HG03521 (cell line): ENCODE results near the gene SERTAD2.

Experiments
- ATAC-seq: cut with Tn5 transposase; IDR thresholded peaks from one replicate; pipeline ENCODE4 v1.9.1; 2021; ENCODE audit warnings: mild to moderate bottlenecking, moderate library complexity; ENCODE audit not compliant: unreplicated experiment

SERTAD2 gene

DNA sequence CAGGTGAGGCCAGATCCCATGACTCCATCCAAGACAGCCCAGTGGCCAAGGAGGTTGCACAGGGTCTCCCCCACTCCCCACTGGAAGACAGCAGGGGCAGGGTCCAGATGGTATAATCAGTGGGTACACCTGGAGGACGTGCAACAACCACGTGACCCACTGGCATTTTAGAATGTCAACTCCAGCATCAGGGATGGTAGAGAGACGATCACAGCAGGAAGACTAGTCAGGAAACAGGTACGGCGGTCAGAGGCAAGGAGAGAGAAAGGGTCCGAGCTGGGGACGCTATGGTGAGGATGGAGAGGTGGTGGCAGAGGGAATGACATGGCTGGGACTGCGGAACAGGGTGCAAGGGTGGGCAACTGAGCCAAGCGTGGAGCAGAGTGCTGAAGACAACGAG, 23.0 kb downstream of the SERTAD2 start:
- no peak for ATAC-seq

DNA sequence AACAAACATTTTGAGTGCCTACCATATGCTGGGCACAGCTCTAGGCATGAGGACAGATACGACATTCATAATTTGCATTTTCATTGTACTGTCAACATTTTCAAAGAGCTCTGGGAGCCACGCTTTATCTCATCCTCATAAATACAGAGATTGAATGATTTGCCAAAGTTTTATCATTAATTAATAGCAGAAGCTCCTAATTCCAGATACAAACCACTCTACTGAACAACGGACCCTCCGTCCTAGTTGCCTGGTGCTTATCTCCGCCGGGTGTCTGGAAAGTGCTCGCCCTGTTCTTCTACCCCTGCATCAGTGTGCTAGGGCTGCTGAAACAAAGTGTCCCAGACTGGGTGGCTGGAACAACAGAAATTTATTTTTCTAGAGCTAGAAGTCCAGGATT, 23.8 kb downstream of the SERTAD2 start:
- ATAC-seq = no peak

DNA sequence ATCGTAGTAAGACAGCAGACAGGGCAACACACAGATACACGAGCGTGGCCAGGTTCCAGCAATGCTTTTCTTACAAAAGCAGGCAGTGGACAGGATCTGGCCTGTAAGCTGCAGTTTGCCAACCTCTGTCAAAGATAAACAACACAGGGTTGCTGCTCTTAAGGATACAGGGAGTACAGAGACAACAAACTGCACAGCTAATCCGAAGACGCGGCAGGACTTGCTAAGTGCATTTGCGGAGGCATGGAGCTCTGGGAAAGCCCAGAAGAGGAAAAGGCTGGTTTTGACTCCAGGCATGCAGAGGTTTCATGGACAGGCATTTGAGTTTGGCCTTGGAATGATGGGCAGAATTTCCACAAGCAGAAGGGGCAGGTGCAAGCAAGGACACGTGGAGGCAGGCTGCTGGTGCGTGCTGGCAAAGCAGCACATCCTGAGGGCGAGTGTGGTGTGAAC, 24.4 kb downstream of the SERTAD2 start:
- ATAC-seq = no peak

DNA sequence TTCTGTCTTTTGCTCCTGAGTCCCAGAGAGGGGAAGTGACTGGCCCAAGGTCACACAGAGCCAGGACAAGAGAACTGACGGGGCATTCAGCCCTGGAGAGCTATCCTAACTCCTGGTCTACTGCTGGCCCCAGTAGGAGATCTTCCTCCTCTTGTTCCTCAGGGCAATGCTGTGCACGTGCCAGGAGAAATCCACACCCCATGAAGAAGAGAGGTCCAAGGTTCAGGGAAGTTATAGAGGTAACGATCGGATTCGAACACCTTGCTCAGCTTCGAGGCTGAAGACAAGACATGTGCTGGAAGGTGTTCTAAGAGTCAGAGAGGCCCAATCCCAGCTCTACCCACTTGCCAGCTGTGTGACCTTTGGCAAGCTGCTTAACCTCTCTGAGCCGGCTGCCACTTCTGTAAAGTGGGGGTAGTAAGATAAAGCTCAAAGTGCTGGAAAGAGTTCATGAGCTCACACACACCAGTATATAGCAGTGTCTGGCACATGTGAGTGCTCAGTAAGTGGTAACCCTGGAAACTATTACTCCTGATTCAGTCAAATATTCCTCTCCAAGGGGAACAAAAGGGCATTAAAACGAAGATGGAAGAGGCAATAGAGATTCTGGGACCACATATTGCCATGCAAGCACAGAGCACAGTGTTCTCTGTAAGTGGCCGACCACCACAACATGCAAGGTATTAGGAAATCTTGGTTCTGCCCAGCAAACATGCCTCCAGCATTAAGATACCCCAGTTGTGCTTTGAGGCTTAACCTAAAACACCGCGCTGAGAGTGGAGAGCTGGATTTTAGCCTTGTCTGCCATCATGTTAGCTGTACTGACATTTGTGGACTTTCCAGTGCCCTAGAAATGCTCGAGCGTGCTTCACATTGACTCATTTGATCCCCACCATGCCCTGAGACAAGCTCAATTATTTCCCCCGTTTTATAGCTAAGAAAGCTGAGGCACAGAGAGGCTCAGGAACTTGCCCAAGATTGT, 25.6 kb downstream of the SERTAD2 start:
- no peak for ATAC-seq

DNA sequence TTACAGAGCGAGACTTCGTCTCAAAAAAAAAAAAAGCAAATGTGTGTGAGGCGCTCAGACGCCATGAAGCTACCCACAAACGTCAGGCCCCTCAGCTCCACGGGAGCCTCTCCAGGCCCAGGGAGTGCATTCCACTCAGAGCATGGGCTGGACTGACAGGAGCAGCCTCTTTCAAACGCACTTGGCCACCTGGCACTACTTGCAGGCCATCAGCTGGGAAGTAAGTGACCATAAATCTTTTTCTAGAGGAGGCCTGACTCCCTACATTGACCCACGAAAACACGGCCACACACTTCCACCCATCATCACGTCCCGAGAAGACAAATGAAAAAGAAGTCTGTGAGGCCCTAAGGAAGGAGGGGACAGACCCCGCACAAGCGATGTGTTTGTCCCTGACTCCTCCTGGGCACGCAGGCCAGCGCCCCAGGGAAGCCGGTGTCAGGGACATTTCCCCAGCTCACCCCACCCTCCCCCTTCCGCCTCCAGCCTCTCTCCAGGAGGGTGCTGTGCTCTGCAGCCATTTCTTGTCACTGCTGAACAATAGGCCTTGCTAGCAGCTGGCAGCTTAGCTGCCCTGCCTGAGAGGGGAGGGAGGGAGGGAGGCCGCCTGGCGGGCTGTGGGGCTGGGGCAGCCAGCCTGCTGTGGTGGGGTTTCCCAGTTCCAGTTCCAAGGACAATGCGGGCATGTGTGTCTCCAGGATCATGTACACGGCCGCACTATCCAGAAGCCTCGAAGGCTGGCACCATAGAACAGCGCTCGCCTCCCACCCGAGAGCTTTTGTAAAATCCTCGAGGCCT, 26.6 kb downstream of the SERTAD2 start:
- no peak for ATAC-seq

DNA sequence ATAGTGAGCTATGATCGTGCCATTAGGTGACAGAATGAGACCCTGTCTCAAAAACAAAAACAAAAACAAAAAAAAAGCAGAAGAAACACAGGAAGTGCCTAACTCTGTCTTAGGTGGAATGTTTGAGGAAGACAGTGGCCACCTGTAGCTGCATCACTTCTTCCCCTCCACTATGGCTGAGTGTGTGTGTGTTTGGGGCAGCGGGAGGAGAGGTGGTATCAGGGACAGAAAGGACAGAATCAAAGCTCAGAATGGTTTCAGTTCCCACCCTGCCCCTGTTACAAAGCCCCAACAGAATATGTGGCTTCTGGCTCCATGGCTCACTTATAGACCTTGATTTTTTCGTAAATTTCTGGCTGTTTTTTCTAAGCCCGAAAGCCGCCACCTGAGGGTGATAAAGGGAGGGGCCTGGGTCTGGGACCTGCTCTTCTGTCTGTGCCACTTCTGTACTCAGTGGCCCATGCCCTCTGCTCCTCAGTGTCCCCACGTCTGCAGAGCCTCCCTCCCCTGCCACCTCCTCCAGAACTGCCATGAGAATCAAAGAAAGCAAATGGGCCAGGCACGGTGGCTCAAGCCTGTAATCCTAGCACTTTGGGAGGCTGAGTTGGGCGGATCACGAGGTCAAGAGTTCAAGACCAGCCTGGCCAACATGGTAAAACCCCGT, 27.4 kb downstream of the SERTAD2 start:
- no peak for ATAC-seq

DNA sequence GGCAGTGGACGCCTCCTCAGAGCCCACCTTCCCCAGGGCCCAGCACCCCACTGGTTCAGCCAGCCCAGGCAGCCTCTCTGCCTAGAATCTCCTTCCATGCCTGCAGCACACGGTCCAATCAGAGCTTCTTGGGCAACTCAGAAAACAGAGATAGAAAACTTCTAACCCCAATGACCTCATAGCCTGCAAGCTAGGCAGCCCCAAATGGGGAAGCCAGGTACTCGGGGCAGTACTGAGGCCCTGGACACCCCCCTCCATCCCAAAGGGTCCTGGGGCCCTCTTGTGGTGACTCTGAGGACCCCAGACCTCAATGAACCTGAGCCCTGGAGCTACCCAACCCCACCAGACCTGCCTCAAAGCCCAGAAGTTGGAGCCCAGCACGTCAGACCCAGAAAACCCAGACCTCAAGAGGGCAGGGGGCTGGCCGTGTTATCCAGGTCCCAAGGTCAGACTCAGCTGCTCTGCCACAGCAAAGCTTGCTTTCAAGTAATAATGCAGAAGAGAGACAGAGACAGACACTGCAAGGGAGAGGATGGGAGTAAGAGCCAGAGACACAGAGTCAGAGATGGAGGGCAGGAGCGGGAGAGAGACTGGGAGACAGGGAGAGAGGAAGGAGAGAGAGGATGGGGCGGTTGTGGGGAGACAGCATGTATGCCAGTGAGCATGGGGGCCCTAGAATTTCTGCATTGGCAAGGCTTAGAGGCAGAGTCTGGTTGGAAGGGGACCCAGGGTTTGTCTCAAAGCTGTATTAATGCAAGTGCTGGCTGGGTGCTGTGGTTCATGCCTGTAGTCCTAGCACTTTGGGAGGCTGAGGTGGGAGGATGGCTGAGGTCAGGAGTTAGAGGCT, 28.2 kb downstream of the SERTAD2 start:
- no peak for ATAC-seq

DNA sequence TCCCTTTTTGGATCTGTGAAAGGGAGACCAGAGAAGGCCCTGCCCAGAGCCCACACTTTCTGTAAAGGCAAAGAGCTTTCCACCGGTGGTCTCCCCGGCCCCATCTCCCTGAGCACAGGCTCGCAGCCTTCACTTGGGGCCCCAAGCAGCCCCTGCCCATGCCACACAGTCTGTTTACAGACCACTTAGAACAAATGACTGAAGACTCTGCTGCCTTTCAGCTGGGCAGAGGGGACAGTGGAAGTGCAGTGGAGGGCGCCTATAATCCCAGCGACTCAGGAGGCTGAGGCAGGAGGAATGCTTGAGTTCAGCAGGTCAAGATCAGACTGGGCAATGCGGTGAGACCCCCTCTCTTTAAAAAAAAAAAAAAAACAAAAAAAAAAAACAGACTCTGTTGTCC, 28.9 kb downstream of the SERTAD2 start:
- no peak for ATAC-seq

DNA sequence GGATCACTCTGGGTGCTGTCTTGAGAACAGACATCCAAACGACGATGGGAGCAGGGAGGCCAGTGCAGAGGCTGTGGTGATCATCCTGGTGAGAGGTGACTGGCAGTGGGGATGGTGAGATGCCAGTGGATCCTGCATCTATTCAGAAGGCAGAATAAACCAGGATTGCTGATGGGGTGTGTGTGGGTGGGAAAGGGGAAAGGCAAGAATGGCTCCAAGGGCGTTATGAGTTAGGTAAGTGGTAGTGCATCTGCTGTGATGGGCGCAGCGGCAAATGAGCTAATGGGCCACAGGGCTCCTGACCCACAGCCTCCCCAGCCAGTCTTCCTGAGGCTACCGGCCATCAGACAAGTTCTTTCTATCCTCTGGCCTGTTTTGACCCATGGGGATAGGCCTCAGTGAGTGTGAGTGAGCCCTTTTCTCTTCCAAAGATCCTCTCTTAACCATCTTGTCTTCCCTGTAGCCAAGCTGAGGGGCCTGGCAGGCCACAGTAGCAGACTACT, 29.6 kb downstream of the SERTAD2 start:
- ATAC-seq = no peak

DNA sequence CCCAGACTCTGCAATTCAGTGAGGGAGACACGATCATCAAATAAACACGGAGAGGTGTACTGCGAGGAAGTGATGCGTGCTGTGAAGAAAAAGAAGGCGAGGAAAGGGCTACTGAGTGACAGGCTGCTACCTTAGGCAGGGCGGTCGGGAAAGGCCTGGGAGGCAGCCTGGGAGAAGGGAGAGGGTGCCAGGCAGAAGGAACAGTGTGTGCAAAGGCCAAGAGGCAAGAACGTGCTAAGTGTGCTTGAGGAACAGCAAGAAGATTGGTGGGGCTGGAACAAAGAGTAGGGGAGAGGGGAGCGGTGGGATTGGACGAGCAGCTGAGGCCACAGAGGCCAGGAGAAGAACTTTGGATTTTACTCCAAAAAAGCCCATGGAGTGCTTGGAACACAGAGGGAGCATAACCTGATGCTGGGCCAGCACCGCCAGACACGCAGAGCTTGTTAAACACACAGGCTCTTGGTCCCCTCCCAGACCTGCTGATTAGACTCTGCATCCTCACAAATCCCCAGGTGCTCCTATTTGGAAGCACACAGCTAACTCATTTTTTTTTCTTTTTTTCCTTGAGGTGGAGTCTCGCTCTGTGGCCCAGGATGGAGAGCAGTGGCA, 30.4 kb downstream of the SERTAD2 start:
- ATAC-seq = no peak

DNA sequence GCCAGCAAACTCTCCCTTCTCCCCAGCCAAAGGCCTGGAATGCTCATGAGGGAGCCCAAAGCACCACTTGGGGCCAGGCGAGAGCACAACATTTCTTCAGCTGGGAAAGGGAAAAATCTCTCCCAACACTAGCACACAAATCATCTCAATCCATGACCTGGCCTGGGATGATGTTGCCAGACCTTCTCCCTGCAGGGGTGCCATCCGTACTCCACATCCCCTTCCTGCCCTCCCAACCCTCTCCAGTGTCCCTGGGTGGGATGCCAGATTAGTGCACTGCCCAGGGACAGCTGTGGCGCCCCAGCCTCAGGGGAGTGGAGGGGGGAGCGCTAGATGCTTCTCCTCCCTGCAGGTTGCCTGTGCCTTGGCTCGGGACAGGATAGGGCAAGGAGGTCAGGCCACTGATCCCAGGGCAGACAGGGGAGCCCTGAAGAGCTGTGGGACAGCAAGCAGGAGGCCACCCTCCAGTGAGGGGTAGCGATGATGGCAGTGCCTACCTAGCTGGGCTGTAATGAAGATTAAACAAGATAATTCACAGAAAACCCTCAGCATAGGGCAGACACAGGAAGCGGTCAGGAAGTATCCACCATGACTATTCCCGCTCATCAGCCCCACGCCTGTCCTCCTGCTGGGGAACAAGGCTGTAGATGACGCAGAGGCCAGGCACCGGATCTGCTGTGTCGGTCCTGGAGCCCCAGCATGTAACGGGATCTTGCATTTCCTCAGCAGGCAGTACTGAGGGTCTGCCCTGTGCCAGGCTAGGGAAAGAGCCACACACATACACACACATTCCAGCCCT, 31.1 kb downstream of the SERTAD2 start:
- ATAC-seq = no peak

DNA sequence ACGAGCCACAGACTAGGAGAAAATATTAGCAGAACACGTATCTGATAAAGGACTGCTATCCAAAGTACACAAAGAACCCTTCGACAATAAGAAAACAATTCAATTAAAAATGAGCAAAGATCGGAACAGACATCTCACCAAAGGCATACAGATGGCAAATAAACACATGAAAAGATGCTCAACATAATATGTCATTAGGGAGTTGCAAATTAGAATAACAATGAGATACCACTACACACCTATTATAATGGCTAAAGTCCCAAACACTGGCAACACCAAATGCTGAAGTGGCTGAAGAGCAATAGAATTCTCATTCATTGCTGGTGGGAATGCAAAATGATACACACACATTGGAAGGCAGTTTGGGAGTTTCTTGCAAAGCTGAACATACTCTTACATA, 33.1 kb downstream of the SERTAD2 start:
- ATAC-seq = no peak

DNA sequence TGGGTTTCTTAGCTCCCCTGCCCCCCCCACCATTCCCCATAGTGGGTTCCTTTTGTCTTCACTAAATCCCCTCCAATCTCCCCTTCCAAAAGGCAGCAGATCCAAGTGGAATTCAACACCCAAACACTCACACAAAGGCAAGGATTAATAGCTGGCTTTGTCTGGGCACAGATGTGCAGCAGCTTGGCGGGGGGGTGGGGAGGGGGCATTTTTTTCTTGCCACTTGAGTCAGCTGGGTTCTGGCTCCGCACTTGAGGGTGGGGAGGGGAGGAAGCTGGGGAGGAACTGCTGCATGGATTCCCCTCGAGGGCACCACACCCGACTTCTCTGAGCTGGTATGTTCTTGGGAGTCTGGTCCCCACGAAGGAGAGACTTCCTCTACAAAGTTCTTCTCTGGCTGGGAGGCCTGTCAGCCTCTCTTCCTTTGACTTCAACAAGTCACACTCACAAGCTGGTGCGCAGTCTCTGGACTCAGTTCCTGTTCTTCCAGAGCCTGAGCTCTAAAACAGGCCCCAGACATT, 36.0 kb downstream of the SERTAD2 start:
- no peak for ATAC-seq

DNA sequence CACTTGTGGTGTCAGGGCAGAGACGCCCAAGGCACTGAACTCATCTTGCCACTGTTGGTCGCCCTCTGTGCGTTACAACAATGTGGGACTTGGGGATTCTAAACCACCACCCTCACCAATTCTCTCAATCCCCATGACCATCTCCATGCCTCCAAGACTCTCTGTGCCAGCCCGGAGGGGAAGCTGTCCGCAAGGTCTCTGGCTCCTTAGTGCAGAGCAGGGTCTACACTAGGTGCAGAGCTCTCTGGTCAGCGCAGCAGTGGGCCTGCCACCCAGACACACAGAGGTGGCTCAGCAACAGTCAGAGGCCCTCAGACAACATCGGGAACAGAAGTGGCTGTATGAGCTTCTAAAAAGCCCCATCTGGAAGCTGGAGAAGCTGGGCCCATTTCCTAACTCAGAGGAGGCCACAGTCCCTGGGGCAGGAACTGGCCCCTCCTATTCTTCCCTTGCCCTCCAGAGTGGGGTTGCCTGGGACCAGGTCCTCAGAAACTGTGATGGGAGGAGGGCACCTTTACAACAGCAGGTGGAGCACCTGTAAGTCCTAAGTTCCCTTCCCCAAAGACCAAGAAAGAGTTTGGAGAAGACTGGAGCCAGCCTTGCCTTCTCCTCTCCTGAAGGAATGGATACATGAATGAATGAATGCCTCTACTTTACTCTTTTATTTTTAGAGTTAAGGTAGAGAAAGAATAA, 37.7 kb downstream of the SERTAD2 start:
- ATAC-seq = no peak

DNA sequence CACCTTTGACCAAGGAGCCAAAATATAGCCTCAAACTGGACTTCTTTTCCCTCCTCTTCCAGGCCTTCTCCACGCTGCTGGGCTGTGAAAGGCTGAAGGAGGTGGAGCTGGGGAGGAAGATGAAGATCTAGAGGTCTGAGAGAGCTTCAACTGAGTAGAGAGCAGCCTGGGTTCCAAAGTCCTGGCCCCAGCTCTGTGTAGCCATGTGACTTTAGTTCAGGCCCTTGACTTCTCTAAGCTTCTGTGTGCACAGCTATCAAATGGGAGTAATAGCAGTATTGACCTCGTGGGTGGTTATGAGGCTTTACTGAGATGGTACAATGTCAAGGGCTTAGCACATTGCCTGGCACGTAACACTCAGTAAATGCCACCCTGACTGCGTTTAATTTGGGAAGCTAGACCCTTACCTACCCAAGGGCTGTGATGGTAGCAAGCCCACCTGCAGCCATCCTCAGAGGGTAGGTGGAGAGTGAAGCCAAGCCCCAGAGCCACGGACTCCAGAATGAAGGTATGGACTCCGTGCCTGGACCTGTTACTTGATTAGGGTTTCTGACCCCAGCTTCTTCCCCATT, 38.4 kb downstream of the SERTAD2 start:
- ATAC-seq = no peak

DNA sequence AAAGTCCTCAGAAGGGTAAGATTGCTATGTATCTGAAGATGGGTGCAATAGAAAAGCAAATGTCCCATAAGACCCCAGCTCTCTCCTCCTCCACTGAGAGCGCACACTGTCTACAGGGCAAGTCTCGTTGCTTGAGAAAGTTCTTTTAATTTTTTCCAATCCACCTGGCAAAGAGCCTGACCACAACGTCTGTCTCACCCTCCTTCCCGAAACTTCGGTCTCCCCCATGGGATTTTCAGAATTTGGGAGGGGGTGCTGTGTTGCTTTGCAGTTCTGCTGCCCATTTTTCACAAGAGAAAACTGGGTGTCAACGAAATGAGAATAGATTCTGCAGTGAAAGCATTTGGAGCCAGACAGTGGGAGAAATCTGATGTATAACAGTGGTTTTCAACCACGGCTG, 40.4 kb downstream of the SERTAD2 start:
- ATAC-seq = no peak

DNA sequence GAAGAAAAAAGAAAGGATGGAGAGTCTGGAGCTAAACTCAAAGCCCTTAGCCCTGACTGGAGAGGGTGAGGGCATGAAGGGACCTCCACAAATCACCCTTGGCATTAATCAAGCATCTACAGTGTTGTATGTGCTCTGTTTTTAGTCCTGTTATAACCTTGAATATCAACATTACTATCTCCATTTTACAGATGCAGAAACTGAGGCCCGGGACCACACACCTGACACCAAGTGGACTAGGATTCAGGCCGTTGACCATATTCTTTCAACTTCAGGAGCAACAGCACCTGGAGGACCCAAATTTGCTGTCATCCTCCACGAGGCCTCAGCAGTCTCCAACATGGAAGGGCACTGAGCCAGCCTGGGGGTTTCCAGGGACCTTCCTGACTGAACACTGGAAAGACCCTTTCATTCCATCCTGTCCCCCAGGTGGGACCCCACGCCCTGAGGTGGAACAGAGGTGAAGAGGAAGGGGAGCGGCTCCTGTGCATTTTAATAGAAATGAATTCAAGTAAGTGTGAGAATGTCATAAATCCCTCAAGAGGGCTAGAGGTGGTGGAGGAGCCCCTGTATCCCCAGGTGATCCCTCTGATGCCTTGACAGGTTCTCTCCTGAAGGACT, 41.0 kb downstream of the SERTAD2 start:
- ATAC-seq = no peak
